Measurements from ENCODE around the gene EGLN1. TPM values are rescaled to one million over a fixed set of nuclear protein-coding genes. Genes with fewer than 3 reads are reported as not detected.
"Not testable (repeated sequence)": the region's sequence is repeated elsewhere in the genome, so short reads cannot be mapped to it uniquely, and the experiment has no call there.

The EGLN1 gene
- total and polyA plus RNA-seq, 2 of the 8 experiments (the other 6 are each of a cell fraction or from before 2014, with no cell fraction given), result 4.0 to 6.4 TPM

DNA sequence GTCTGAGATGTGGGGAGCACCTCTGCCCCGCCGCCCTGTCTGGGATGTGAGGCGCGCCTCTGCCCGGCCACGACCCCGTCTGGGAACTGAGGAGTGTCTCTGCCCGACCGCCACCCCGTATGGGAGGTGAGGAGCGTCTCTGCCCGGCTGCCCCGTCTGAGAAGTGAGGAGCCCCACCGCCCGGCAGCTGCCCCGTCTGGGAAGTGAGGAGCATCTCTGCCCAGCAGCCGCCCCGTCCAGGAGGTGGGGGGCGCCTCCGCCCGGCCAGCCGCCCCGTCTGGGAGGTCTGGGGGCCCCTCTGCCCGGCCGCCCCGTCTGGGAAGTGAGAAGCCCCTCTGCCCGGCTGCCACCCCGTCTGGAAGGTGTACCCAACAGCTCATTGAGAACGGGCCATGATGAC lies 32.0 kb upstream of the EGLN1 start:
- H3K36me3 ChIP-seq (ENCODE audit: control insufficient read depth in 2 of 4, insufficient read depth in 4 of 4, low read length in 3 of 4); H3K9ac ChIP-seq (replicated peaks in 1 of 4; ENCODE audit: extremely low read depth in 1 of 4, low read depth in 3 of 4, low read length in 3 of 4); H2BK20ac ChIP-seq (ENCODE audit: low read length); H3K79me1 ChIP-seq (ENCODE audit: low read depth, low read length); H4K5ac ChIP-seq (ENCODE audit: insufficient read length, low read depth, low read length); H3K9me3 ChIP-seq (ENCODE audit: insufficient read depth in 2 of 2, low read depth in 1 of 2, low read length in 1 of 2); H3K27ac ChIP-seq (ENCODE audit: low read depth, low read length); H2BK12ac ChIP-seq (ENCODE audit: low read depth, low read length); FAIRE-seq; H2AFZ ChIP-seq (ENCODE audit: low read length); H4K8ac ChIP-seq (ENCODE audit: extremely low read depth, insufficient read depth, low read length); CTCF ChIA-PET (ENCODE audit: partially characterized antibody); H3K23ac ChIP-seq (ENCODE audit: insufficient read length); H3K4me3 ChIP-seq (ENCODE audit: extremely low read depth in 1 of 4, insufficient read depth in 2 of 4, low read depth in 3 of 4, low read length in 4 of 4); H3K23me2 ChIP-seq (ENCODE audit: low read depth, low read length); H3K4me1 ChIP-seq (replicated peaks in 1 of 4; ENCODE audit: control insufficient read depth in 3 of 4, insufficient read depth in 4 of 4, low read length in 3 of 4); H3K56ac ChIP-seq (replicated peaks; ENCODE audit: insufficient read length, low read depth, low read length); H2AK5ac ChIP-seq (ENCODE audit: low read depth, low read length); H2BK120ac ChIP-seq (replicated peaks; ENCODE audit: low read depth, low read length); H3K79me2 ChIP-seq (ENCODE audit: control insufficient read depth in 1 of 2, insufficient read depth in 2 of 2, low read length in 2 of 2); H4K20me1 ChIP-seq (replicated peaks in 1 of 2; ENCODE audit: control insufficient read depth in 1 of 2, insufficient read depth in 2 of 2, low read length in 2 of 2); H3K14ac ChIP-seq (ENCODE audit: insufficient read length); H3K4ac ChIP-seq (replicated peaks; ENCODE audit: insufficient read length, low read depth, low read length); DNase-seq (ENCODE audit: low read depth in 1 of 2, low spot score in 2 of 2); POLR2A ChIA-PET (ENCODE audit: partially characterized antibody); H3K27me3 ChIP-seq (replicated peaks in 1 of 4; ENCODE audit: control insufficient read depth in 3 of 4, extremely low read depth in 1 of 4, insufficient read depth in 3 of 4, low read length in 3 of 4); H2BK15ac ChIP-seq (ENCODE audit: low read length); H3K4me2 ChIP-seq (ENCODE audit: insufficient read depth in 1 of 2, low read depth in 2 of 2, low read length in 2 of 2); H3K18ac ChIP-seq (ENCODE audit: extremely low read depth, low read length); H4K91ac ChIP-seq (replicated peaks; ENCODE audit: insufficient read length, low read length); H2BK5ac ChIP-seq (ENCODE audit: low read depth, low read length): not testable (repeated sequence)
- 80% methylated on average over 7 of the region's 29 CpGs; no CpG with 5 or more reads in 1 of the 2 experiments for WGBS, 2 experiments (ENCODE audit: extremely low coverage in 1 of 2, insufficient coverage in 1 of 2, insufficient read length in 1 of 2, insufficient replicate concordance in 2 of 2, low coverage in 1 of 2, low lambda C conversion rate in 2 of 2, missing lambda C conversion rate in 1 of 2)

Measured in H1 (cell line).